HepG2 (cell line): ENCODE measurements around the gene ZNF726. TPM values are rescaled to one million over a fixed set of nuclear protein-coding genes. Genes with fewer than 3 reads are reported as not detected.

Experiments
- ATAC-seq: fragments of 200-7000 bp; cut with Tn5 transposase; 3 replicates; pipeline ENCODE4 v1.9.1; 2020; ENCODE audit warnings: mild to moderate bottlenecking, moderate library complexity
- BruUV-seq: library from RNA; stranded (reverse); fragments of 400-500 nt; replicated peaks from 2 replicates; lab custom pipeline; 2021; lab: Mats Ljungman, UMichigan
- CTCF ChIA-PET: fragments of 300-600 bp; formaldehyde crosslinking; extraction: SDS; loops from one replicate; lab custom pipeline; 2021; ENCODE audit warnings: low total read pairs, inconsistent platforms, low intra/inter-chr PET ratio; lab: Yijun Ruan, JAX
- POLR2A ChIA-PET: fragments of 350-600 bp; sonication (Branson Sonifier 250); formaldehyde crosslinking; loops from one replicate; lab custom pipeline; 2020; ENCODE audit warnings: antibody characterized with exemption, inconsistent platforms; lab: Yijun Ruan, JAX
- DNase-seq: peaks from one replicate; pipeline ENCODE4 v3.0.0-alpha.2; 2015; ENCODE audit warnings: low spot score
- FAIRE-seq: peaks from 3 replicates; lab custom pipeline; 2011; peaks lifted over from hg19 to GRCh38; lab: Jason Lieb, UNC
- H2AFZ ChIP-seq: one replicate; pipeline ENCODE4 v1.6.1; 2011; ENCODE audit warnings: low read length, inconsistent platforms
- H3K27ac ChIP-seq: fragments of 300-600 bp; 3 replicates; pipeline ENCODE4 v1.8.0; 2011; ENCODE audit warnings: mixed run types, mild to moderate bottlenecking, mixed read lengths, low read length, inconsistent platforms; ENCODE audit not compliant: insufficient read depth; ENCODE audit errors: extremely low read length
- H3K27me3 ChIP-seq, 2 experiments: fragments of 200-600 bp in 1 of 2; 2 replicates in 1 of 2; 3 replicates in 1 of 2; pipeline versions ENCODE4 v1.6.0 to v1.8.0; 2011; ENCODE audit warnings: low read length in 2 of 2, mild to moderate bottlenecking in 2 of 2, moderate library complexity in 2 of 2, inconsistent platforms in 1 of 2; ENCODE audit not compliant: insufficient read depth in 2 of 2, control insufficient read depth in 1 of 2
- H3K36me3 ChIP-seq, 2 experiments: fragments of 200-600 bp in 1 of 2; replicated peaks in 1 of 2; 2 replicates in 1 of 2; 3 replicates in 1 of 2; pipeline versions ENCODE4 v1.5.1 to v1.8.0; 2011; ENCODE audit warnings: low read length in 2 of 2, inconsistent platforms in 1 of 2; ENCODE audit not compliant: insufficient read depth in 2 of 2, control insufficient read depth in 1 of 2
- H3K4me1 ChIP-seq: 2 replicates; pipeline ENCODE4 v1.5.1; 2012; ENCODE audit warnings: low read length, inconsistent platforms; ENCODE audit not compliant: insufficient read depth
- H3K4me2 ChIP-seq: 2 replicates; pipeline ENCODE4 v1.6.0; 2011; ENCODE audit warnings: low read depth, low read length, inconsistent platforms
- H3K4me3 ChIP-seq, 3 experiments: fragments of 200-600 bp in 1 of 3; sonication (generic), shearing (Covaris generic) in 1 of 3; replicated peaks in 1 of 3; 2 replicates each; pipeline ENCODE4 v1.5.1; 2011 to 2016; ENCODE audit warnings: low read length in 3 of 3, inconsistent platforms in 2 of 3, low read depth in 2 of 3, mild to moderate bottlenecking in 2 of 3, control low read depth in 1 of 3, mixed read lengths in 1 of 3; ENCODE audit not compliant: insufficient read depth in 1 of 3
- H3K79me2 ChIP-seq: one replicate; pipeline ENCODE4 v1.6.1; 2011; ENCODE audit warnings: low read length, inconsistent platforms; ENCODE audit not compliant: insufficient read depth
- H3K9ac ChIP-seq: 2 replicates; pipeline ENCODE4 v1.6.0; 2011; ENCODE audit warnings: mild to moderate bottlenecking, low read depth, low read length, inconsistent platforms; ENCODE audit not compliant: insufficient read depth
- H3K9me3 ChIP-seq: 2 replicates; pipeline ENCODE4 v1.5.1; 2012; ENCODE audit warnings: mild to moderate bottlenecking, low read length
- H4K20me1 ChIP-seq: 2 replicates; pipeline ENCODE4 v1.6.0; 2011; ENCODE audit warnings: inconsistent platforms, mild to moderate bottlenecking, low read length, moderate library complexity; ENCODE audit not compliant: insufficient read depth
- FOSL2 ChIP-seq: sonication (generic); formaldehyde crosslinking; IDR thresholded peaks from 2 replicates; pipeline ENCODE4 v1.4.0; 2020; ENCODE audit warnings: missing genetic modification reagents
- NCOA5 ChIP-seq: sonication (generic); formaldehyde crosslinking; IDR thresholded peaks from 2 replicates; pipeline ENCODE4 v1.4.0; 2020; ENCODE audit warnings: missing genetic modification reagents
- SMAD1 ChIP-seq: sonication (generic); formaldehyde crosslinking; IDR thresholded peaks from 2 replicates; pipeline ENCODE4 v1.4.0; 2020; ENCODE audit warnings: missing genetic modification reagents, low read depth, mild to moderate bottlenecking, borderline replicate concordance
- ZNF407 ChIP-seq: sonication (generic); formaldehyde crosslinking; IDR thresholded peaks from one replicate; pipeline ENCODE4 v1.5.1; 2020; ENCODE audit warnings: mild to moderate bottlenecking, missing genetic modification reagents; ENCODE audit errors: not compliant biosample characterization
- ZNF720 ChIP-seq: sonication (generic); formaldehyde crosslinking; IDR thresholded peaks from 2 replicates; pipeline ENCODE4 v1.4.0; 2020; ENCODE audit warnings: missing genetic modification reagents
- ZNF749 ChIP-seq: sonication (generic); formaldehyde crosslinking; IDR thresholded peaks from 2 replicates; pipeline ENCODE4 v1.8.0; 2022; ENCODE audit warnings: mild to moderate bottlenecking, missing genetic modification reagents, moderate library complexity, borderline replicate concordance
- WGBS: methylation state at CpG from one replicate; pipeline ENCODE4 v1.1.6; 2017; ENCODE audit warnings: low lambda C conversion rate; 5-methylcytosine and 5-hydroxymethylcytosine counted together
- in situ Hi-C: cut with HindIII; loops from 2 replicates; pipeline ENCODE4 v1.10.0; 2017; ENCODE audit warnings: low pct_unique_long_range_greater_than_20kb; ENCODE audit not compliant: extremely low pct_ligation_motif_present
- intact Hi-C: fragments of 100-400 bp; cut with micrococcal nuclease; formaldehyde crosslinking; loops from one replicate; pipeline ENCODE4 v1.10.0; 2022; ENCODE audit not compliant: unreplicated experiment
- polyA plus RNA-seq, 8 experiments: library from polyadenylated mRNA; depleted of rRNA in 3 of 8; stranded (reverse) in 7 of 8; unstranded in 1 of 8; fragments of >200 nt; fragmentation: Illumina TruSeq in 4 of 8; extraction: Trizol in 4 of 8; gene quantifications; 2 replicates each; pipeline versions ENCODE4 v1.2.1 to v1.2.3, GENCODE V29; 2011 to 2016; ENCODE audit warnings: low read depth in 4 of 8, missing spikeins in 1 of 8, mixed read lengths in 1 of 8; ENCODE audit not compliant: insufficient read depth in 1 of 8
- total RNA-seq, 5 experiments: library from RNA; depleted of rRNA; stranded (reverse); fragments of >200 nt; fragmentation: Illumina TruSeq; extraction: Trizol; gene quantifications; 2 replicates each; pipeline ENCODE4 v1.2.3, GENCODE V29; 2016; ENCODE audit warnings: low read depth in 1 of 5
- TF ChIP-seq, protein P1 (sequence below): sonication (generic); formaldehyde crosslinking; IDR thresholded peaks from 2 replicates; pipeline ENCODE4 v1.4.0; 2020; ENCODE audit warnings: missing genetic modification reagents

Gene ZNF726
- total and polyA plus RNA-seq, 2 of the 13 experiments (the other 11 are each of a cell fraction or from before 2014, with no cell fraction given) = not detected

DNA sequence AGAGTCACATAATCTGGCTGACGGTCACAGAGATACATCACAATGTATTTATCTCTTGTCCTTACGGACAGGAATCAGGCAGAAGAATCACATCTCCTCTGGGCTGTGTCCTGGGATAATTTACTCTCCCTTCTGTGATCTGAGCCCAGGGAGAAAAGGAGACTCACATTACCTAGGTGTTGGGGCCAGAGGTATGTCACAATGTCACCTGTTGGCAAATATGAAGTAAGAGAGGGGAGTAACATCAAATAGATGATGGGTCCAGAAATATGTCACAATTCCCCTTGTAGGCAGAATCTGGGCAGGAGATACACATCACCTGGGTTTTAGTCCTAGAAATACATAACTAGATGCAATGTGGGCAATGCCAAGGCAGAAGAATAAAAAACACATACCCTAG lies 67.2 kb downstream of the ZNF726 start (continued):
- no peak for TF ChIP-seq ZNF749 (CRISPR knock-in tag)
- TF ChIP-seq, protein P1, sequence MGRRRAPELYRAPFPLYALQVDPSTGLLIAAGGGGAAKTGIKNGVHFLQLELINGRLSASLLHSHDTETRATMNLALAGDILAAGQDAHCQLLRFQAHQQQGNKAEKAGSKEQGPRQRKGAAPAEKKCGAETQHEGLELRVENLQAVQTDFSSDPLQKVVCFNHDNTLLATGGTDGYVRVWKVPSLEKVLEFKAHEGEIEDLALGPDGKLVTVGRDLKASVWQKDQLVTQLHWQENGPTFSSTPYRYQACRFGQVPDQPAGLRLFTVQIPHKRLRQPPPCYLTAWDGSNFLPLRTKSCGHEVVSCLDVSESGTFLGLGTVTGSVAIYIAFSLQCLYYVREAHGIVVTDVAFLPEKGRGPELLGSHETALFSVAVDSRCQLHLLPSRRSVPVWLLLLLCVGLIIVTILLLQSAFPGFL = no peak
- TF ChIP-seq, all 625 proteins: peak for 0

- Histone ChIP-seq H3K4me1 (no peaks in the 10 kb centered on the region), H2AFZ (no peak overlapping the region), H3K4me2 (no peak overlapping the region), H3K4me3 (no peak overlapping the region), H3K36me3 (no peaks in the 10 kb centered on the region), H3K27me3 (no peaks in the 10 kb centered on the region), H3K79me2 (no peaks in the 10 kb centered on the region), H4K20me1 (no peaks in the 10 kb centered on the region), H3K9me3 (peaks cover 99% of the 10 kb centered on the region), H3K27ac (no peak overlapping the region), H3K9ac (no peak overlapping the region)
- ATAC-seq (no peak), FAIRE-seq (no peak), DNase-seq (no peak)
- BruUV-seq = no TSS peak
- in situ Hi-C loops (no loop called here), intact Hi-C loops (no loop called here)
- CTCF ChIA-PET = no interaction called here
- TF ChIP-seq NCOA5 = no peak
- no peak for TF ChIP-seq ZNF720 (CRISPR knock-in tag)
- TF ChIP-seq SMAD1 = no peak
- TF ChIP-seq FOSL2 (CRISPR knock-in tag) = no peak
- TF ChIP-seq ZNF407 (CRISPR knock-in tag) = no peak
- 0% methylated on average over 1 of the region's 1 CpG for WGBS
- POLR2A ChIA-PET = no interaction called here
Measured at GRCh38 chr19:23983406-23983805, 68.7 kb downstream of the ZNF726 start.
